ENCODE data around the gene LRMDA. TPM values are rescaled to one million over a fixed set of nuclear protein-coding genes. Genes with fewer than 3 reads are reported as not detected.

The LRMDA gene
- polyA plus RNA-seq, 1 donor (not counting 4 experiments of a cell fraction or from before 2014, with no cell fraction given): not detected

DNA sequence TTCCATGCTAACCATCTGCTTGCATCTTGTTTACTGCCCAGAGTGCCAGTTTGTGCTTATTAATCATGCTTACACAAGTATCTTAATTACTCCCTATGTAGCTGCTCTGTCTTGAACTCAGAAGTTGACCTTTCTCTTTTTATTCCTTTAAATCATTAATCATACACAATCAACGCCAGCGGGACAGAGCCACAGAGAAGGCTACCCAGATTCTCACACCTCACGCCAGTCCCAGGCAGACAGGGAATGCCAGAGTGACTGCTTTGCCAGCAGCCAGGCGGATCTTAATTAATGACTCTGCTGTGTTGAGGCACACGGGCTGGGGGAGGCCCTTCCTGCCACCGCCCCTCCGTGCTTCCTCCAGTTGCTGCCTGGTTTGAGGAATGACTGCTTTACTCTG lies 229.4 kb downstream of the LRMDA start:
- TF ChIP-seq EZH2 (IDR thresholded peaks at IDR 0.05; ENCODE audit: low read length): no peak
- TF ChIP-seq, protein P1, sequence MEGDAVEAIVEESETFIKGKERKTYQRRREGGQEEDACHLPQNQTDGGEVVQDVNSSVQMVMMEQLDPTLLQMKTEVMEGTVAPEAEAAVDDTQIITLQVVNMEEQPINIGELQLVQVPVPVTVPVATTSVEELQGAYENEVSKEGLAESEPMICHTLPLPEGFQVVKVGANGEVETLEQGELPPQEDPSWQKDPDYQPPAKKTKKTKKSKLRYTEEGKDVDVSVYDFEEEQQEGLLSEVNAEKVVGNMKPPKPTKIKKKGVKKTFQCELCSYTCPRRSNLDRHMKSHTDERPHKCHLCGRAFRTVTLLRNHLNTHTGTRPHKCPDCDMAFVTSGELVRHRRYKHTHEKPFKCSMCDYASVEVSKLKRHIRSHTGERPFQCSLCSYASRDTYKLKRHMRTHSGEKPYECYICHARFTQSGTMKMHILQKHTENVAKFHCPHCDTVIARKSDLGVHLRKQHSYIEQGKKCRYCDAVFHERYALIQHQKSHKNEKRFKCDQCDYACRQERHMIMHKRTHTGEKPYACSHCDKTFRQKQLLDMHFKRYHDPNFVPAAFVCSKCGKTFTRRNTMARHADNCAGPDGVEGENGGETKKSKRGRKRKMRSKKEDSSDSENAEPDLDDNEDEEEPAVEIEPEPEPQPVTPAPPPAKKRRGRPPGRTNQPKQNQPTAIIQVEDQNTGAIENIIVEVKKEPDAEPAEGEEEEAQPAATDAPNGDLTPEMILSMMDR (optimal IDR thresholded peaks at IDR 0.05 in 1 of 3, IDR thresholded peaks at IDR 0.05 in 1 of 3, conservative IDR thresholded peaks at IDR 0.05 in 1 of 3; ENCODE audit: extremely low read depth in 1 of 3, insufficient read depth in 2 of 3, low read length in 3 of 3): no peak
- H3K4me1 ChIP-seq (ENCODE audit: control insufficient read depth, extremely low read depth, insufficient read depth, low read length): no peaks in the 10 kb centered on the region
- H4K20me1 ChIP-seq (ENCODE audit: control insufficient read depth, extremely low read depth, insufficient read depth, low read length): no peaks in the 10 kb centered on the region
- dilution Hi-C loops (cut with MboI; ENCODE audit: extremely low pct_ligation_motif_present, low sequenced_read_pairs): no loop called here
- H3K27me3 ChIP-seq (ENCODE audit: control insufficient read depth, extremely low read depth, insufficient read depth, low read length): peaks cover 3% of the 10 kb centered on the region
- FAIRE-seq (no peak), DNase-seq (ENCODE audit: low read depth, low spot score) (no peak)
- H3K4me3 ChIP-seq (ENCODE audit: control insufficient read depth in 2 of 3, extremely low read depth in 1 of 3, insufficient read depth in 2 of 3, low read depth in 1 of 3, low read length in 3 of 3): no peak overlapping the region
- H3K27ac ChIP-seq (ENCODE audit: control insufficient read depth, insufficient read depth, low read length): no peak overlapping the region
- no peak overlapping the region for H3K4me2 ChIP-seq (ENCODE audit: control insufficient read depth, extremely low read depth, insufficient read depth, low read depth, low read length)
- no peak overlapping the region for H3K9ac ChIP-seq (ENCODE audit: control insufficient read depth, extremely low read depth, insufficient read depth, low read length)
- H3K9me3 ChIP-seq (ENCODE audit: control insufficient read depth, low read depth, low read length): no peaks in the 10 kb centered on the region
- no peaks in the 10 kb centered on the region for H3K9me1 ChIP-seq (ENCODE audit: control insufficient read depth, extremely low read depth, insufficient read depth, low read length)
- no peak overlapping the region for H2AFZ ChIP-seq (ENCODE audit: control insufficient read depth, low read length)
- H3K79me2 ChIP-seq (ENCODE audit: control insufficient read depth, insufficient read depth, low read length): no peaks in the 10 kb centered on the region
- no peaks in the 10 kb centered on the region for H3K36me3 ChIP-seq (ENCODE audit: control insufficient read depth in 2 of 2, extremely low read depth in 1 of 2, insufficient read depth in 2 of 2, low read length in 2 of 2)

DNA sequence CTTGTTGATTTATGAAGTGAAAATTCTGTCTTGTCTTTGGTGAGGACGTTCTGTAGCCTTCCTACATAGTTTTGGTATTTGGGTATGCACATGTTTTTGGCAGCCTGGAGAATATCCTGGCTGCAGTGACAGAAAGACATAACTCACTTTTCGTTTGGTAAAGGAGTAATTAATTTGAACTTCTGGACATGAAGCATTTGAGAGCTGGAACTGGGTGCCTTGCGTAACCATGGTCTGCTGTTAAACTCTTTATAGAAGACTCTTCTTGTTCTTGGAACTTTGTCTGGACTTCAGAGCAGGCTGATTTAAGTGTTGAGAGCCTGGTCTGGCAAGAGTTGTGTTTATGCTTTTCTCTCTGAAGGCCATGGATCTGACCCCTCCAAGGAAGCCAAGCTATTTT lies 231.3 kb downstream of the LRMDA start:
- Histone ChIP-seq H3K9me1 (ENCODE audit: control insufficient read depth, extremely low read depth, insufficient read depth, low read length) (no peaks in the 10 kb centered on the region), H3K27me3 (ENCODE audit: control insufficient read depth, extremely low read depth, insufficient read depth, low read length) (peaks cover 3% of the 10 kb centered on the region), H3K9ac (ENCODE audit: control insufficient read depth, extremely low read depth, insufficient read depth, low read length) (no peak overlapping the region), H3K4me1 (ENCODE audit: control insufficient read depth, extremely low read depth, insufficient read depth, low read length) (no peaks in the 10 kb centered on the region), H3K9me3 (ENCODE audit: control insufficient read depth, low read depth, low read length) (no peaks in the 10 kb centered on the region), H2AFZ (ENCODE audit: control insufficient read depth, low read length) (no peak overlapping the region), H3K79me2 (ENCODE audit: control insufficient read depth, insufficient read depth, low read length) (no peaks in the 10 kb centered on the region), H4K20me1 (ENCODE audit: control insufficient read depth, extremely low read depth, insufficient read depth, low read length) (no peaks in the 10 kb centered on the region), H3K27ac (ENCODE audit: control insufficient read depth, insufficient read depth, low read length) (no peak overlapping the region), H3K4me2 (ENCODE audit: control insufficient read depth, extremely low read depth, insufficient read depth, low read depth, low read length) (no peak overlapping the region), H3K4me3 (ENCODE audit: control insufficient read depth in 2 of 3, extremely low read depth in 1 of 3, insufficient read depth in 2 of 3, low read depth in 1 of 3, low read length in 3 of 3) (no peak overlapping the region), H3K36me3 (ENCODE audit: control insufficient read depth in 2 of 2, extremely low read depth in 1 of 2, insufficient read depth in 2 of 2, low read length in 2 of 2) (no peaks in the 10 kb centered on the region)
- DNase-seq (ENCODE audit: low read depth, low spot score) (no peak), FAIRE-seq (no peak)
- TF ChIP-seq EZH2 (IDR thresholded peaks at IDR 0.05; ENCODE audit: low read length): no peak
- TF ChIP-seq, protein P1 (optimal IDR thresholded peaks at IDR 0.05 in 1 of 3, IDR thresholded peaks at IDR 0.05 in 1 of 3, conservative IDR thresholded peaks at IDR 0.05 in 1 of 3; ENCODE audit: extremely low read depth in 1 of 3, insufficient read depth in 2 of 3, low read length in 3 of 3): no peak
- dilution Hi-C loops (cut with MboI; ENCODE audit: extremely low pct_ligation_motif_present, low sequenced_read_pairs): no loop called here

Data from keratinocyte (primary cell).